Measurements from ENCODE around the gene SPSB1. TPM values are rescaled to one million over a fixed set of nuclear protein-coding genes. Genes with fewer than 3 reads are reported as not detected.

Gene SPSB1
- total and polyA plus RNA-seq, 2 of the 4 experiments (the other 2 are of a cell fraction) = 16.7 to 19.8 TPM

DNA sequence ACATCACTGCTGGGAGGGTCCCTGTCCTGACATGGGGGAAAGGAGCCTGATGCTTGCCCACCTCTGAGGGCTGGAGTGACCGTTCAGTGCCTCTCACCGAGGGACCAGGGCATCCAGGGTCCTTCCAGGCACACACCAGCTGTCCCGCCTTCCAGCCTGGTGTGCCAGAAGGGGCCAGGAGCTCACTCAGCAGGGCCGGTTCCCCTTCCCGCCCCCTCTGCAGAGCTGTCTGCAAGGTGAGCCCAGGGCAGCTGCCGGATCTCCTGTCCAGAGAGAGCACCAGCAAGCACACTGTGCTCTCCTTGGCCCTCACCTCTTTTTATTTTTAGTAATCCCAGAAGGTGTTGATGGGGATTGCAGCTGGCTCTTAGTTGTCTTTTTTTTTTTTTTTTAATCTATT lies 41.2 kb upstream of the SPSB1 start:
- in situ Hi-C loops (cut with MboI; ENCODE audit: low sequenced_read_pairs) = no loop called here
- POLR2A ChIA-PET (ENCODE audit: unreplicated experiment) = no interaction called here

More for the DNA sequence above, 41.2 kb upstream of the SPSB1 start:
- H2AFZ ChIP-seq (replicated peaks; ENCODE audit: low read length, poor library complexity) = no peak overlapping the region
- no peak overlapping the region for H2BK20ac ChIP-seq (ENCODE audit: low read depth, low read length)
- H4K91ac ChIP-seq (ENCODE audit: insufficient read depth, low read depth, low read length) = no peak overlapping the region
- H3K27ac ChIP-seq (ENCODE audit: insufficient read depth, low read length) = no peak overlapping the region
- ATAC-seq (ENCODE audit: low read depth) (no peak), DNase-seq (no peak)
- CTCF ChIA-PET = interaction anchor here (0.6 to 1.5 kb wide), 2 partner anchors 16 to 265 kb away, joined by 4 to 8 read pairs; no protein-coding TSS in a partner anchor
- no peak overlapping the region for H2AK9ac ChIP-seq (replicated peaks; ENCODE audit: low read depth, low read length, poor library complexity)
- H4K20me1 ChIP-seq (ENCODE audit: insufficient read depth, low read length) = peaks cover 6% of the 10 kb centered on the region; the same call in 1 of the 2 replicates
- no peak overlapping the region for H4K5ac ChIP-seq (ENCODE audit: low read depth, low read length)
- no peak overlapping the region for H3K18ac ChIP-seq (ENCODE audit: low read depth, low read length)
- H3K4me2 ChIP-seq (ENCODE audit: low read depth, low read length) = no peak overlapping the region
- BruUV-seq (replicated peaks) = no TSS peak
- no peaks in the 10 kb centered on the region for H3K27me3 ChIP-seq (ENCODE audit: control insufficient read depth, insufficient read depth, low read length)
- H3K23ac ChIP-seq (ENCODE audit: low read depth, low read length) = no peak overlapping the region
- H3K4ac ChIP-seq (ENCODE audit: low read depth, low read length) = no peak overlapping the region
- H3K14ac ChIP-seq (replicated peaks; ENCODE audit: low read depth, low read length) = no peak overlapping the region
- H3K79me1 ChIP-seq (ENCODE audit: low read depth in 1 of 2, low read length in 2 of 2) = peaks cover 0 to 11% of the 10 kb centered on the region in 2 experiments; a peak in 2 of 4 replicates
- no peak overlapping the region for H2AK5ac ChIP-seq (ENCODE audit: low read depth, low read length)
- no peak overlapping the region for H2BK5ac ChIP-seq (ENCODE audit: low read depth, low read length, poor library complexity, severe bottlenecking)
- TF ChIP-seq RAD21 (IDR thresholded peaks at IDR 0.05; ENCODE audit: low read length) (no peak), RCOR1 (IDR thresholded peaks at IDR 0.05; ENCODE audit: insufficient replicate concordance, low read length) (no peak), POLR2A (IDR thresholded peaks at IDR 0.05; ENCODE audit: low read depth, low read length) (no peak), MXI1 (IDR thresholded peaks at IDR 0.05; ENCODE audit: borderline replicate concordance, low read depth, low read length) (no peak), SMC3 (IDR thresholded peaks at IDR 0.05; ENCODE audit: low read depth, low read length) (no peak), MAZ (IDR thresholded peaks at IDR 0.05; ENCODE audit: borderline replicate concordance, low read depth, low read length) (no peak), RFX5 (IDR thresholded peaks at IDR 0.05; ENCODE audit: low read depth, low read length) (no peak)
- H3K4me1 ChIP-seq (ENCODE audit: control insufficient read depth, insufficient read depth, low read length) = peaks cover 10% of the 10 kb centered on the region; the same call in 1 of the 2 replicates
- intact Hi-C loops (cut with micrococcal nuclease) = no loop called here
- H3K56ac ChIP-seq (ENCODE audit: extremely low read depth, insufficient read depth, low read length) = no peak overlapping the region
- peaks cover 15% of the 10 kb centered on the region; the same call in 1 of the 2 replicates for H3K36me3 ChIP-seq (ENCODE audit: control insufficient read depth, insufficient read depth, low read length)
- no peaks in the 10 kb centered on the region for H3K9me1 ChIP-seq (ENCODE audit: insufficient read depth, low read length)
- no peak overlapping the region for H3K4me3 ChIP-seq (ENCODE audit: insufficient read depth, low read depth, low read length)
- H3K9me3 ChIP-seq (ENCODE audit: control insufficient read depth, insufficient read depth, low read length) = no peaks in the 10 kb centered on the region
- WGBS, 2 experiments (ENCODE audit: extremely low coverage in 2 of 2, insufficient read length in 1 of 2) = 79% methylated on average over 3 of the region's 6 CpGs; no CpG with 5 or more reads in 1 of the 2 experiments
- no peak overlapping the region for H2BK15ac ChIP-seq (ENCODE audit: low read depth, low read length)
- dilution Hi-C loops (cut with HindIII; ENCODE audit: low sequenced_read_pairs, unreplicated experiment) = no loop called here
- no peak overlapping the region for H3K9ac ChIP-seq (ENCODE audit: low read depth, low read length)
- no peak overlapping the region for H2BK120ac ChIP-seq (ENCODE audit: low read depth, low read length)
- no peak overlapping the region for H4K8ac ChIP-seq (ENCODE audit: low read depth in 2 of 2, low read length in 2 of 2)

Measured in IMR-90 (cell line).